AG04450 (cell line): ENCODE data around the gene TEAD3. TPM values are rescaled to one million over a fixed set of nuclear protein-coding genes. Genes with fewer than 3 reads are reported as not detected.

Experiments
- CTCF ChIA-PET: fragments of 300-600, 350-600 bp; formaldehyde crosslinking; extraction: SDS; loops from one replicate; lab custom pipeline; 2022; ENCODE audit warnings: antibody characterized with exemption, inconsistent platforms; lab: Charles Lee
- POLR2A ChIA-PET: fragments of 350-600 bp; formaldehyde crosslinking; extraction: SDS; loops from one replicate; lab custom pipeline; 2021; ENCODE audit warnings: antibody characterized with exemption, inconsistent platforms; lab: Yijun Ruan, JAX
- DNase-seq: peaks from one replicate; pipeline ENCODE4 v3.0.0-alpha.2; 2011; ENCODE audit warnings: low read depth, low spot score
- H3K27ac ChIP-seq: one replicate; pipeline ENCODE4 v1.5.1; 2012; ENCODE audit warnings: low read depth, low read length, control low read depth
- H3K27me3 ChIP-seq: one replicate; pipeline ENCODE4 v1.6.0; 2012; ENCODE audit warnings: low read length; ENCODE audit not compliant: control insufficient read depth, insufficient read depth
- H3K4me3 ChIP-seq: 2 replicates; pipeline ENCODE4 v1.5.1; 2011; ENCODE audit warnings: mild to moderate bottlenecking, low read depth, low read length, control low read depth
- H3K9me3 ChIP-seq: 2 replicates; pipeline ENCODE4 v1.5.1; 2012; ENCODE audit warnings: low read length; ENCODE audit not compliant: control insufficient read depth, insufficient read depth
- polyA plus RNA-seq: library from polyadenylated mRNA; depleted of rRNA; stranded (reverse); fragments of >200 nt; gene quantifications from 2 replicates; pipeline ENCODE4 v1.2.3, GENCODE V29; 2011
- TF ChIP-seq, protein P1 (sequence below): IDR thresholded peaks from 2 replicates; pipeline ENCODE4 v1.5.1; 2011; ENCODE audit warnings: low read depth, low read length, control low read depth, inconsistent platforms

Gene TEAD3
- polyA plus RNA-seq, 1 experiment, result 16.6 TPM

- CTCF ChIA-PET, result no interaction called here
- no peaks in the 10 kb centered on the region for H3K9me3 ChIP-seq
- POLR2A ChIA-PET, result interaction anchor here (1.1 kb wide), 1 partner anchor 11 kb away, joined by 3 read pairs; no protein-coding TSS in a partner anchor
- H3K27ac ChIP-seq, result no peak overlapping the region
- TF ChIP-seq, protein P1, sequence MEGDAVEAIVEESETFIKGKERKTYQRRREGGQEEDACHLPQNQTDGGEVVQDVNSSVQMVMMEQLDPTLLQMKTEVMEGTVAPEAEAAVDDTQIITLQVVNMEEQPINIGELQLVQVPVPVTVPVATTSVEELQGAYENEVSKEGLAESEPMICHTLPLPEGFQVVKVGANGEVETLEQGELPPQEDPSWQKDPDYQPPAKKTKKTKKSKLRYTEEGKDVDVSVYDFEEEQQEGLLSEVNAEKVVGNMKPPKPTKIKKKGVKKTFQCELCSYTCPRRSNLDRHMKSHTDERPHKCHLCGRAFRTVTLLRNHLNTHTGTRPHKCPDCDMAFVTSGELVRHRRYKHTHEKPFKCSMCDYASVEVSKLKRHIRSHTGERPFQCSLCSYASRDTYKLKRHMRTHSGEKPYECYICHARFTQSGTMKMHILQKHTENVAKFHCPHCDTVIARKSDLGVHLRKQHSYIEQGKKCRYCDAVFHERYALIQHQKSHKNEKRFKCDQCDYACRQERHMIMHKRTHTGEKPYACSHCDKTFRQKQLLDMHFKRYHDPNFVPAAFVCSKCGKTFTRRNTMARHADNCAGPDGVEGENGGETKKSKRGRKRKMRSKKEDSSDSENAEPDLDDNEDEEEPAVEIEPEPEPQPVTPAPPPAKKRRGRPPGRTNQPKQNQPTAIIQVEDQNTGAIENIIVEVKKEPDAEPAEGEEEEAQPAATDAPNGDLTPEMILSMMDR, result no peak
- H3K4me3 ChIP-seq, result no peak overlapping the region
- no peak for DNase-seq
- no peaks in the 10 kb centered on the region for H3K27me3 ChIP-seq
Observed at GRCh38 chr6:35483893-35484645, 12.8 kb downstream of the TEAD3 start.

DNA sequence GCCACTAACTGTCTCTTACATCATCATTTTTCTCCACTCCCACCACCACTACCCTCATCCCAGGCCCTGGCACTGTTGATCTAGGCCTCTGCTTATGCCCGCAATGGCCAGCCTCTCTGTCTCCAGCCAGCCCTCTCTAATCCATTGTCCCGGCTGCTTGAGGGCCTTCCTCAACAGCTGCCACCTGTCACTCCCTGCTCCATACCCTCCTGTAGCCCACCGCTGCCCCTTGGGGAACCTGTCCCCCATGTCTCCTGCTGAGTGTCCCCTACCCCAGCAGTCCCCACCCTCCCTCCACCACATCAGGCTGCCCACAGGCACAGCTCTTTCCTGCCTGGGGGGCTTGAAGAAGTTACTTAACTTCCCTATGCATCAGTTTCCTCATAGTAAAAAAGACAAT lies 13.4 kb downstream of the TEAD3 start:
- TF ChIP-seq, protein P1, result no peak
- ChIA-PET POLR2A (interaction anchor here (0.6 to 1.1 kb wide), 2 partner anchors 10 to 15 kb away, joined by 3 read pairs; no protein-coding TSS in a partner anchor), CTCF (interaction anchor here (1.2 kb wide), 1 partner anchor 16 kb away, joined by 3 read pairs; no protein-coding TSS in a partner anchor)

DNA sequence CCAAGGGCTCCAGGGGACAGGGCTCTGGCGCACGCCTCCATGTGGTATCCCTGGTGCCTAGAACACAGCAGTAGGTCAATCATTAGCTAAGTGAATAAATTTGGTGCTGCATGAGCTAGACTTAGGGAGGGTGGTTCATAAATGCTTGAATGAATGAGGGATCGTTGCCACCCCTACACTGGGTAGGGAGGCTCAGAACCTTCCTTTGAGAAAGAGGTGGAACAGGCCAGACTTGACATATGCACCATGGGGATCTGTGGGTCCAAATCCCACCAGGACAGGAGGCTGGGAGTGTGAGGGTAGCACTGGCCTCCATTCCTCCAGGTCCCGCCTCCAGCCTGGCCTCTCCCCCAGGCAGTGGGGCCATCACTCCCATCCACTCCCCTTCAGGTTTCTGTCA lies 13.8 kb downstream of the TEAD3 start:
- Histone ChIP-seq H3K27ac (no peak overlapping the region), H3K9me3 (no peaks in the 10 kb centered on the region), H3K4me3 (no peak overlapping the region), H3K27me3 (no peaks in the 10 kb centered on the region)
- ChIA-PET POLR2A (interaction anchor here (0.6 to 1.1 kb wide), 2 partner anchors 10 to 15 kb away, joined by 3 read pairs; no protein-coding TSS in a partner anchor), CTCF (interaction anchor here (0.5 to 1.2 kb wide), 2 partner anchors 16 to 39 kb away, joined by 3 read pairs; no protein-coding TSS in a partner anchor)
- DNase-seq, result no peak
- TF ChIP-seq, protein P1, result no peak

More for the DNA sequence above, 13.4 kb downstream of the TEAD3 start:
- no peaks in the 10 kb centered on the region for H3K27me3 ChIP-seq
- no peaks in the 10 kb centered on the region for H3K9me3 ChIP-seq
- no peak overlapping the region for H3K4me3 ChIP-seq
- no peak for DNase-seq
- no peak overlapping the region for H3K27ac ChIP-seq

- DNase-seq, result no peak
- CTCF ChIA-PET, result no interaction called here
- Histone ChIP-seq H3K9me3 (no peaks in the 10 kb centered on the region), H3K27ac (no peak overlapping the region), H3K27me3 (no peaks in the 10 kb centered on the region), H3K4me3 (no peak overlapping the region)
- POLR2A ChIA-PET, result interaction anchor here (1.0 kb wide), 1 partner anchor 9 kb away, joined by 3 read pairs; no protein-coding TSS in a partner anchor
- TF ChIP-seq, protein P1, result no peak
Observed at GRCh38 chr6:35481226-35481625, 15.7 kb downstream of the TEAD3 start.

DNA sequence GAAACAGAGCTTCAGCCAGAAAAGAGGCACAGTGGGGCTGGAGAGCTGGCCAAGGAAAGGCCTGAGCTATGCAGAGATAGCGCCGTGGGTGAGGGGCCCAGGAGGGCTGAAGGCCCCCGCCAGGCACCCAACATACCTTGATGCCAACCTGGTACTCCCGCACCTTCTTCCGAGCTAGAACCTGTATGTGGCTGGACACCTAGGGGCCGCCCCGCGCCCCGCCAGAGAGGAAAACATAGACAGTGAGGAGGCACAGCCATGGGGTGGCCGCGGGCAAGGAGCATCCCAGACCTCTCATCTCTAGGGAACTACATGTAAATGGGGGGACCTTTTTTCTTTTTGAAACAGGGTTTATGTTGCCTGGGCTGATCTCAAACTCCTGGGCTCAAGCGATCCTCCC lies 16.7 kb downstream of the TEAD3 start:
- POLR2A ChIA-PET, result no interaction called here
- Histone ChIP-seq H3K27ac (no peak overlapping the region), H3K27me3 (no peaks in the 10 kb centered on the region), H3K4me3 (no peak overlapping the region), H3K9me3 (no peaks in the 10 kb centered on the region)
- CTCF ChIA-PET, result no interaction called here
- no peak for DNase-seq
- TF ChIP-seq, protein P1, result no peak
